WTC11 (cell line): ENCODE data around the gene RAB34. TPM values are rescaled to one million over a fixed set of nuclear protein-coding genes. Genes with fewer than 3 reads are reported as not detected.
"Not testable (repeated sequence)": the region's sequence is repeated elsewhere in the genome, so short reads cannot be mapped to it uniquely, and the experiment has no call there.

Experiments used
- ATAC-seq: fragments of 200-7000 bp; cut with Tn5 transposase; 2 replicates; pipeline ENCODE4 v1.10.0; 2021; ENCODE audit warnings: mild to moderate bottlenecking, moderate library complexity
- CTCF ChIA-PET: fragments of 300-600 bp; sonication (Branson Sonifier 250); formaldehyde crosslinking; loops from one replicate; lab custom pipeline; 2021; ENCODE audit warnings: antibody characterized with exemption; lab: Charles Lee
- POLR2A ChIA-PET: fragments of 350-600 bp; sonication (Branson Sonifier 250); formaldehyde crosslinking; loops from one replicate; lab custom pipeline; 2021; ENCODE audit warnings: antibody characterized with exemption; lab: Charles Lee
- DNase-seq: peaks from one replicate; pipeline ENCODE4 v3.0.0; 2021; ENCODE audit warnings: low spot score
- H3K27ac Mint-ChIP-seq: 2 replicates; pipeline ENCODE4 v1.8.0; 2021; ENCODE audit warnings: mixed read lengths
- H3K27me3 Mint-ChIP-seq: 2 replicates; pipeline ENCODE4 v1.8.0; 2021; ENCODE audit warnings: low read depth, mild to moderate bottlenecking, moderate library complexity, mixed read lengths
- H3K36me3 Mint-ChIP-seq: 2 replicates; pipeline ENCODE4 v1.8.0; 2021; ENCODE audit warnings: mixed read lengths
- H3K4me1 Mint-ChIP-seq: 2 replicates; pipeline ENCODE4 v1.8.0; 2022; ENCODE audit warnings: mixed read lengths
- H3K4me3 Mint-ChIP-seq: 2 replicates; pipeline ENCODE4 v1.8.0; 2021; ENCODE audit warnings: mild to moderate bottlenecking, moderate library complexity, mixed read lengths
- H3K9me3 Mint-ChIP-seq: 2 replicates; pipeline ENCODE4 v1.8.0; 2021; ENCODE audit warnings: mixed read lengths
- ATF1 ChIP-seq: sonication (generic); formaldehyde crosslinking; IDR thresholded peaks from 2 replicates; pipeline ENCODE4 v1.8.1; 2023; ENCODE audit warnings: mild to moderate bottlenecking, moderate library complexity, missing genetic modification reagents
- ATF6 ChIP-seq: sonication (generic); formaldehyde crosslinking; IDR thresholded peaks from 2 replicates; pipeline ENCODE4 v1.8.1; 2023; ENCODE audit warnings: mild to moderate bottlenecking, missing genetic modification reagents
- EMX1 ChIP-seq: fragments of 250-450 bp; sonication (Bioruptor Pico); IDR thresholded peaks from 2 replicates; pipeline ENCODE4 v1.8.0; 2021; ENCODE audit warnings: mild to moderate bottlenecking
- ESRRA ChIP-seq: sonication (generic); formaldehyde crosslinking; IDR thresholded peaks from 2 replicates; pipeline ENCODE4 v1.8.1; 2022; ENCODE audit warnings: mild to moderate bottlenecking, missing genetic modification reagents, borderline replicate concordance
- FOXP1 ChIP-seq: sonication (generic); formaldehyde crosslinking; IDR thresholded peaks from 2 replicates; pipeline ENCODE4 v1.8.0; 2022; ENCODE audit warnings: missing genetic modification reagents, mild to moderate bottlenecking, moderate library complexity, borderline replicate concordance
- NR2C2 ChIP-seq: sonication (generic); formaldehyde crosslinking; IDR thresholded peaks from 2 replicates; pipeline ENCODE4 v1.8.0; 2022; ENCODE audit warnings: mild to moderate bottlenecking, missing genetic modification reagents
- PRRX2 ChIP-seq: fragments of 250-450 bp; sonication (Bioruptor Pico); IDR thresholded peaks from 2 replicates; pipeline ENCODE4 v1.8.0; 2021; ENCODE audit warnings: mild to moderate bottlenecking
- RELA ChIP-seq: sonication (generic); formaldehyde crosslinking; IDR thresholded peaks from 2 replicates; pipeline ENCODE4 v1.8.1; 2022; ENCODE audit warnings: missing genetic modification reagents, mild to moderate bottlenecking, borderline replicate concordance
- SMAD3 ChIP-seq: sonication (generic); formaldehyde crosslinking; IDR thresholded peaks from 2 replicates; pipeline ENCODE4 v1.8.0; 2022; ENCODE audit warnings: missing genetic modification reagents, mild to moderate bottlenecking, borderline replicate concordance
- SOX15 ChIP-seq: fragments of 250-450 bp; sonication (Bioruptor Pico); IDR thresholded peaks from 2 replicates; pipeline ENCODE4 v1.9.0; 2021; ENCODE audit warnings: mild to moderate bottlenecking
- SP1 ChIP-seq: sonication (generic); formaldehyde crosslinking; conservative IDR thresholded peaks from 2 replicates; pipeline ENCODE4 v1.8.1; 2022; ENCODE audit warnings: missing genetic modification reagents
- TCF7 ChIP-seq: sonication (generic); formaldehyde crosslinking; IDR thresholded peaks from 2 replicates; pipeline ENCODE4 v1.8.0; 2022; ENCODE audit warnings: mild to moderate bottlenecking, low read depth, missing genetic modification reagents, moderate library complexity
- ZNF416 ChIP-seq: fragments of 250-450 bp; sonication (Bioruptor Pico); IDR thresholded peaks from 2 replicates; pipeline ENCODE4 v1.9.0; 2021; ENCODE audit warnings: mild to moderate bottlenecking, inconsistent platforms
- ZNF671 ChIP-seq: fragments of 250-450 bp; sonication (Bioruptor Pico); IDR thresholded peaks from 2 replicates; pipeline ENCODE4 v1.8.0; 2021; ENCODE audit warnings: mild to moderate bottlenecking
- total RNA-seq: library from RNA; stranded (reverse); gene quantifications from 3 replicates; pipeline ENCODE4 v1.2.3, GENCODE V29; 2021
- TF ChIP-seq, protein P1 (sequence below): sonication (generic); formaldehyde crosslinking; IDR thresholded peaks from 2 replicates; pipeline ENCODE4 v1.8.0; 2022; ENCODE audit warnings: mild to moderate bottlenecking, missing genetic modification reagents
- TF ChIP-seq, protein P2 (sequence below): fragments of 250-450 bp; sonication (Bioruptor Pico); IDR thresholded peaks from 2 replicates; pipeline ENCODE4 v1.9.0; 2021; ENCODE audit warnings: mild to moderate bottlenecking

Gene RAB34
- total RNA-seq, 1 experiment from 2014 or later, result 181 TPM

GRCh38 chr17:28722417-28723158, 4.9 kb upstream of the RAB34 start:
- H3K4me1 Mint-ChIP-seq, result peaks cover 55% of the 10 kb centered on the region
- peak overlapping the region; percentile 100 for H3K27ac Mint-ChIP-seq
- DNase-seq (no peak), ATAC-seq (no peak)
- ChIA-PET POLR2A (interaction anchor here (1.4 kb wide), 1 partner anchor 12 kb away, joined by 8 read pairs; the partner anchor contains the start of gene PROCA1), CTCF (interaction anchor here (1.3 to 1.9 kb wide), 2 partner anchors 11 to 41 kb away, joined by 4 to 6 read pairs; partner anchors contain the start of gene PROCA1)
- peaks cover 48% of the 10 kb centered on the region for H3K36me3 Mint-ChIP-seq
- no peaks in the 10 kb centered on the region for H3K9me3 Mint-ChIP-seq
- no peaks in the 10 kb centered on the region for H3K27me3 Mint-ChIP-seq
- peak overlapping the region; percentile 100 for H3K4me3 Mint-ChIP-seq
- TF ChIP-seq FOXP1 (CRISPR knock-in tag), result no peak
- TF ChIP-seq, protein P1, sequence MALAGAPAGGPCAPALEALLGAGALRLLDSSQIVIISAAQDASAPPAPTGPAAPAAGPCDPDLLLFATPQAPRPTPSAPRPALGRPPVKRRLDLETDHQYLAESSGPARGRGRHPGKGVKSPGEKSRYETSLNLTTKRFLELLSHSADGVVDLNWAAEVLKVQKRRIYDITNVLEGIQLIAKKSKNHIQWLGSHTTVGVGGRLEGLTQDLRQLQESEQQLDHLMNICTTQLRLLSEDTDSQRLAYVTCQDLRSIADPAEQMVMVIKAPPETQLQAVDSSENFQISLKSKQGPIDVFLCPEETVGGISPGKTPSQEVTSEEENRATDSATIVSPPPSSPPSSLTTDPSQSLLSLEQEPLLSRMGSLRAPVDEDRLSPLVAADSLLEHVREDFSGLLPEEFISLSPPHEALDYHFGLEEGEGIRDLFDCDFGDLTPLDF (CRISPR knock-in tag), result no peak
- no peak for TF ChIP-seq SOX15 (CRISPR knock-in tag)
- no peak for TF ChIP-seq ATF1
- TF ChIP-seq NR2C2 (CRISPR knock-in tag), result no peak
- TF ChIP-seq ZNF416 (CRISPR knock-in tag), result no peak
- TF ChIP-seq SP1, result no peak
- TF ChIP-seq ATF6, result no peak
- TF ChIP-seq, all 79 proteins: peak for 0

- ATAC-seq, DNase-seq, H3K27me3 Mint-ChIP-seq, H3K9me3 Mint-ChIP-seq: not testable (repeated sequence)
- H3K4me1 Mint-ChIP-seq, result peaks cover 60% of the 10 kb centered on the region
- CTCF ChIA-PET, result interaction anchor here (1.2 to 1.5 kb wide), 2 partner anchors 29 to 181 kb away, joined by 3 to 4 read pairs; no protein-coding TSS in a partner anchor
- peak overlapping the region; percentile 100 for H3K27ac Mint-ChIP-seq
- POLR2A ChIA-PET, result interaction anchor here (2.1 kb wide), 1 partner anchor 10 kb away, joined by 56 read pairs; the partner anchor contains the start of gene PROCA1
- peaks cover 49% of the 10 kb centered on the region for H3K36me3 Mint-ChIP-seq
- peak overlapping the region; percentile 100 for H3K4me3 Mint-ChIP-seq
Observed at GRCh38 chr17:28720997-28721329, 3.3 kb upstream of the RAB34 start.

DNA sequence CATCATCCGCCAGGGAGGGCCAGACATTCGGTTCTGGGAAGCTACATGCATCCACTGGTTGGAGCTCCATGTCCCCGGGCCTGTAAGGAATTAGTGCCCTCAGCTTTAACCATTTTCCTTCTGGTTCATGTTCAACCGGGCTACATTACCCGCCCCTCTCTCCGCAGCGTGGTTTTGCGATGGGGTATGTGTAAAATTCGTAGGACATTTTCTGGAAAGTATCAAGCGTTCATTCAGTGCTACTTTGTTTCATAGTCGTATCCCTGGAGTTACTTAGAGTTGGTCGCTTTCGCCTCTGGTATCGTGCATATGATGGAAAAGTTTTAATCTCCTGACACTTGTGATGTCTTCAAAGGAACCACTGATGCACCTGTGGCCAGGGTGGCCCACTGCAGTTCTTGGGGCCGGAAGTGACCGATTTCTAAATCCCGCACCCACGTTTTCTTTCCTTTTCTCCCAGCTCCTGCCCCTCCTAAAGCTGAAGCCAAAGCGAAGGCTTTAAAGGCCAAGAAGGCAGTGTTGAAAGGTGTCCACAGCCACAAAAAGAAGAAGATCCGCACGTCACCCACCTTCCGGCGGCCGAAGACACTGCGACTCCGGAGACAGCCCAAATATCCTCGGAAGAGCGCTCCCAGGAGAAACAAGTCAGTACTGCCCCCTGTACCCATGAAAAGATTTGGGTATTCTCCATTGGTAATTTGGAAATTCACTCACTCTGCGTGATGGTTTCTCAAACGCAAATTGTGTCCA, 2.8 kb upstream of the RAB34 start:
- H3K4me3 Mint-ChIP-seq, result peak overlapping the region; percentile 100
- peaks cover 65% of the 10 kb centered on the region for H3K4me1 Mint-ChIP-seq
- TF ChIP-seq, protein P2, sequence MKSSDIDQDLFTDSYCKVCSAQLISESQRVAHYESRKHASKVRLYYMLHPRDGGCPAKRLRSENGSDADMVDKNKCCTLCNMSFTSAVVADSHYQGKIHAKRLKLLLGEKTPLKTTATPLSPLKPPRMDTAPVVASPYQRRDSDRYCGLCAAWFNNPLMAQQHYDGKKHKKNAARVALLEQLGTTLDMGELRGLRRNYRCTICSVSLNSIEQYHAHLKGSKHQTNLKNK (CRISPR knock-in tag), result peak; percentile 47; the same call in 1 of the 2 replicates
- TF ChIP-seq ATF1 (no peak), TCF7 (CRISPR knock-in tag) (0 out of 2 replicates have a peak, but pooled peaks have one; percentile 6), ZNF671 (CRISPR knock-in tag) (0 out of 2 replicates have a peak, but pooled peaks have one; percentile 20), ESRRA (CRISPR knock-in tag) (no peak), SOX15 (CRISPR knock-in tag) (no peak), SMAD3 (CRISPR knock-in tag) (peak; percentile 8; the same call in 1 of the 2 replicates), PRRX2 (0 out of 2 replicates have a peak, but pooled peaks have one; percentile 34), RELA (no peak), ZNF416 (CRISPR knock-in tag) (0 out of 2 replicates have a peak, but pooled peaks have one; percentile 10), EMX1 (0 out of 2 replicates have a peak, but pooled peaks have one; percentile 27)
- peak overlapping the region; percentile 100 for H3K27ac Mint-ChIP-seq
- DNase-seq, result no peak
- H3K36me3 Mint-ChIP-seq, result peaks cover 52% of the 10 kb centered on the region
- ChIA-PET CTCF (interaction anchor here (1.0 to 2.1 kb wide), 17 partner anchors 8 to 396 kb away, joined by 3 to 24 read pairs (median 5); partner anchors contain the start of genes BLTP2, FLOT2, NEK8 and PHF12), POLR2A (interaction anchor here (0.6 to 2.5 kb wide), 8 partner anchors 7 to 230 kb away, joined by 3 to 56 read pairs (median 11); partner anchors contain the start of genes NEK8, PHF12 and PROCA1)
- H3K9me3 Mint-ChIP-seq, result no peaks in the 10 kb centered on the region
- no peaks in the 10 kb centered on the region for H3K27me3 Mint-ChIP-seq
- ATAC-seq, result no peak
